PC-3 (cell line): ENCODE measurements around the gene ZBTB11.

ENCODE experiments used
- EZH2 ChIP-seq: fragments of 300-600 bp; sonication (generic); IDR thresholded peaks from one replicate; pipeline ENCODE4 v1.6.1; 2017; ENCODE audit warnings: antibody characterized with exemption, mild to moderate bottlenecking, low read length; ENCODE audit not compliant: unreplicated experiment
- EZH2phosphoT487 ChIP-seq: fragments of 300-600 bp; sonication (generic); IDR thresholded peaks from 2 replicates; pipeline ENCODE4 v1.6.1; 2018; ENCODE audit warnings: mild to moderate bottlenecking, antibody characterized with exemption, low read length, borderline replicate concordance
- TF ChIP-seq, protein P1 (sequence below): fragments of 300-600 bp; sonication (generic); conservative IDR thresholded peaks from 2 replicates; pipeline ENCODE4 v1.5.1; 2017; ENCODE audit warnings: antibody characterized with exemption, low read depth, mild to moderate bottlenecking, low read length

GRCh38 chr3:101671014-101671413, 5.9 kb downstream of the ZBTB11 start:
- TF ChIP-seq, protein P1, sequence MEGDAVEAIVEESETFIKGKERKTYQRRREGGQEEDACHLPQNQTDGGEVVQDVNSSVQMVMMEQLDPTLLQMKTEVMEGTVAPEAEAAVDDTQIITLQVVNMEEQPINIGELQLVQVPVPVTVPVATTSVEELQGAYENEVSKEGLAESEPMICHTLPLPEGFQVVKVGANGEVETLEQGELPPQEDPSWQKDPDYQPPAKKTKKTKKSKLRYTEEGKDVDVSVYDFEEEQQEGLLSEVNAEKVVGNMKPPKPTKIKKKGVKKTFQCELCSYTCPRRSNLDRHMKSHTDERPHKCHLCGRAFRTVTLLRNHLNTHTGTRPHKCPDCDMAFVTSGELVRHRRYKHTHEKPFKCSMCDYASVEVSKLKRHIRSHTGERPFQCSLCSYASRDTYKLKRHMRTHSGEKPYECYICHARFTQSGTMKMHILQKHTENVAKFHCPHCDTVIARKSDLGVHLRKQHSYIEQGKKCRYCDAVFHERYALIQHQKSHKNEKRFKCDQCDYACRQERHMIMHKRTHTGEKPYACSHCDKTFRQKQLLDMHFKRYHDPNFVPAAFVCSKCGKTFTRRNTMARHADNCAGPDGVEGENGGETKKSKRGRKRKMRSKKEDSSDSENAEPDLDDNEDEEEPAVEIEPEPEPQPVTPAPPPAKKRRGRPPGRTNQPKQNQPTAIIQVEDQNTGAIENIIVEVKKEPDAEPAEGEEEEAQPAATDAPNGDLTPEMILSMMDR: no peak
- TF ChIP-seq EZH2phosphoT487: no peak
- TF ChIP-seq EZH2: no peak
